ENCODE measurements around the gene LARGE1.
A peak's percentile ranks its signal among the peaks of the same experiment; 100 is the strongest.

Gene LARGE1

DNA sequence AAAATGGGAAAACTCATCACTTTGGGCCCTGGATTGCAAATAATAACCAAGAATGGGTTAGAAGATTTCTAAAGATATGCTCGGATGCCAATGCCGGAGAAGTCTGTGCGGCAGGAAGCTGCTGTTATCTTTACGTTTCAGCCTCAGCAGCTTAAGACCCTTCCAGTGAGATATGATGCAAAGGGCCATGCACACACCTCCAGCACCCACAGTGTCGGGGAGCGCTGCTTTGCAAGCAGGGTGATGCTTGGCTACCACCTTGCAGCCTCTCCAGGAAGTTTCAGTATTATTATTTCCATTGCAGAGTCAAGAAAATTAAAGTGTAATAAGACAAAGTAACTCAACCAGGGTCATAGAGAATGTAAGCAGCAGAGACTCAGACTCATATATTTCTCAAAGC lies 37.3 kb downstream of the LARGE1 start:
- TF ChIP-seq, protein P1, sequence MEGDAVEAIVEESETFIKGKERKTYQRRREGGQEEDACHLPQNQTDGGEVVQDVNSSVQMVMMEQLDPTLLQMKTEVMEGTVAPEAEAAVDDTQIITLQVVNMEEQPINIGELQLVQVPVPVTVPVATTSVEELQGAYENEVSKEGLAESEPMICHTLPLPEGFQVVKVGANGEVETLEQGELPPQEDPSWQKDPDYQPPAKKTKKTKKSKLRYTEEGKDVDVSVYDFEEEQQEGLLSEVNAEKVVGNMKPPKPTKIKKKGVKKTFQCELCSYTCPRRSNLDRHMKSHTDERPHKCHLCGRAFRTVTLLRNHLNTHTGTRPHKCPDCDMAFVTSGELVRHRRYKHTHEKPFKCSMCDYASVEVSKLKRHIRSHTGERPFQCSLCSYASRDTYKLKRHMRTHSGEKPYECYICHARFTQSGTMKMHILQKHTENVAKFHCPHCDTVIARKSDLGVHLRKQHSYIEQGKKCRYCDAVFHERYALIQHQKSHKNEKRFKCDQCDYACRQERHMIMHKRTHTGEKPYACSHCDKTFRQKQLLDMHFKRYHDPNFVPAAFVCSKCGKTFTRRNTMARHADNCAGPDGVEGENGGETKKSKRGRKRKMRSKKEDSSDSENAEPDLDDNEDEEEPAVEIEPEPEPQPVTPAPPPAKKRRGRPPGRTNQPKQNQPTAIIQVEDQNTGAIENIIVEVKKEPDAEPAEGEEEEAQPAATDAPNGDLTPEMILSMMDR (conservative IDR thresholded peaks at IDR 0.05; ENCODE audit: low read length), result no peak
- no peak for DNase-seq (ENCODE audit: low read depth)
- no peak overlapping the region for H3K4me3 ChIP-seq (ENCODE audit: low read length)

DNA sequence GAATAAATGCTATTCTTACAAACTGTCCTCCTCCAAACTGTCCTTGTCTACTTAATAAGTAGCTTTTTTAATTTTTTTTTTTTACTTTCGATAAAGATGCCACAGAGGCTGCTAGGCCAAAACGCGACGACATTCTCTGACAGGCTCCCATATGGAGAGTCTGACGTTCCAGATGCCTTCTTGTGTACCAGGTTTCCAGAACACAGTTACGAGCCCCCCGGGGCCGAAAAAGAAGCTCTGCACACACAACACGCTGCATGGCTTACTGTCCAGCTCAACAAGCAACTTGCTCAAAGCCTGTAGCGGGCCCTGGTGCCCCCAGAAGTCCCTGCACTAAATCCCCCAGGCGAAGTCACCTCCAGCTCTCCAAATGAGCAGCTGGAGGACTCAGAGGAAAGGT lies 39.3 kb downstream of the LARGE1 start:
- DNase-seq (ENCODE audit: low read depth), result no peak
- no peak overlapping the region for H3K4me3 ChIP-seq (ENCODE audit: low read length)
- TF ChIP-seq, protein P1 (conservative IDR thresholded peaks at IDR 0.05; ENCODE audit: low read length), result no peak

DNA sequence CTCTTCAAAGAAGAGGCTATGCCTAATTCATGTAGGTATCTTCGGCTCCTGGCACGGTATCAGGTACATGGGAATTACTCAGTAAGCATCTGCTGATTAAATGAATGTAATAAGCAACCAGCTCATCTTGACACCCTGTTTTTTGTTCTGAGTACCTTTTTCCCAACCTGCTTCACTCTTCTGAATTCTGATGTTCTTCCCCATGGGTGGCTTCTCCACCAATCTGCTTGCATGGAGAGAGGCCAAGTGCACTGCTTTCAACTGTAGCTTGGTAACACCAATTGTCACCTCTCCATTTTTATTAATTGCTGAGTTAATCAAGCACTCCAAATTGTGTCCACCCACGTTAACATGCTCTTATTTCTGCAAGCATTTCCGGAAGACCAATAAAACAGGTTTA lies 40.5 kb downstream of the LARGE1 start:
- H3K4me3 ChIP-seq (ENCODE audit: low read length), result no peak overlapping the region
- TF ChIP-seq, protein P1 (conservative IDR thresholded peaks at IDR 0.05; ENCODE audit: low read length), result no peak
- no peak for DNase-seq (ENCODE audit: low read depth)

DNA sequence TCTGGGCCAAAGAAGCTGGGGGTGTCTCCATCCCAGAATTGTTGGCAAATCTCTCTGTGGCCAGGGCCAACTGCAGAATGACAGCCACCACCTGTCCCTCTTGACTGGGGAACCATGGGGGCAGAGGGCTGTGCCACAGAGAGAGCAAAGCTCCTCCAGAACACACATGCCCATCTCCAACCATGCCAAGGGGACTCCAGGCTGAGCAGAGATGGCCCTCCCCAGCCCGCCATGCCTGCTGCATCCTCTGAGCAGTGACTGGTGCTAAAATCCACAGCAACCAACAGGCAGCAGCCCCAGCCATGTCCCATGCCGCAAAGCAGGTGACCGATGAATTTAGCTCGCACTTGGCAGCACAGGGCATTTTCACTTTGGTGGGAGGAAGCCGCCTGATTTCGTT lies 45.0 kb downstream of the LARGE1 start:
- no peak overlapping the region for H3K4me3 ChIP-seq (ENCODE audit: low read length)
- TF ChIP-seq, protein P1 (conservative IDR thresholded peaks at IDR 0.05; ENCODE audit: low read length), result no peak
- DNase-seq (ENCODE audit: low read depth), result no peak

DNA sequence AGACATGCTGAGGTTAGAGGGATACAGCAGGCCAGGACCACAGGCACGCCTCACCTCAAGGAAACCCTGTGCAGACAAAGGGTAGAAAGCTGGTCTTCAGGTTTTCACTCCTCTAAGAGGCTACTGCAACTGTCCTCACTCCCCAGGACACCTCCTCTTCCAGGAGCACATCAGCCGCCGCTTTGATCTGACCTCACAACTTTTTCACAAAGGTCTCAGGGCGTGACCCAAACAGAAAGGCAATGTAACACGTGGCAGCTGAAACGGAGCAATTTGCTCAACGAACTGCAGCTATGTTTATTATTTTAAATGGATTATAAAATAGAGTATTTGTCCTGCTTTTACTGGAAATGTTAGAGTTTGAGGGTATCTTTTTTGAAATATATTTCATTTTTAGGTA lies 46.1 kb downstream of the LARGE1 start:
- no peak overlapping the region for H3K4me3 ChIP-seq (ENCODE audit: low read length)
- TF ChIP-seq, protein P1 (conservative IDR thresholded peaks at IDR 0.05; ENCODE audit: low read length), result no peak
- no peak for DNase-seq (ENCODE audit: low read depth)

DNA sequence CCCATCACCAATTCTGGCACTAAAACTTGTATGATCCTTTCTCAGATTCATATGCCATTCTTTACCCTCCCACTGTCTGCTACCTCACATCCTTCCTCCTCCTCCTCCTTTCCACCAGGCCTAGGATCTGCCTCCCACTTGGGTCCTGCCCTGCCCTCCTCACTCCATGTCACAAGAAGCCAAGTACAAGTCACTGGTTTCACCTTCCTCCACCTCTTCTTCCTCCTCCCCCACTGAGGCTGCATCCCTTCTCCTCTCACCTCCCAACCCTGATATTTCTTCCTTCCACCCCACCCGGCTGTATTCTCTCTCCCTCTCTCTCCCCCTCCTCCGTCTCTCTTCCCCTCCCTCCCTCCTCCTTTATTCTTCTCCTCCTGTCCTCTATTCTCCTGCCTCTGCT lies 46.6 kb downstream of the LARGE1 start:
- no peak for DNase-seq (ENCODE audit: low read depth)
- no peak overlapping the region for H3K4me3 ChIP-seq (ENCODE audit: low read length)
- TF ChIP-seq, protein P1 (conservative IDR thresholded peaks at IDR 0.05; ENCODE audit: low read length), result no peak

DNA sequence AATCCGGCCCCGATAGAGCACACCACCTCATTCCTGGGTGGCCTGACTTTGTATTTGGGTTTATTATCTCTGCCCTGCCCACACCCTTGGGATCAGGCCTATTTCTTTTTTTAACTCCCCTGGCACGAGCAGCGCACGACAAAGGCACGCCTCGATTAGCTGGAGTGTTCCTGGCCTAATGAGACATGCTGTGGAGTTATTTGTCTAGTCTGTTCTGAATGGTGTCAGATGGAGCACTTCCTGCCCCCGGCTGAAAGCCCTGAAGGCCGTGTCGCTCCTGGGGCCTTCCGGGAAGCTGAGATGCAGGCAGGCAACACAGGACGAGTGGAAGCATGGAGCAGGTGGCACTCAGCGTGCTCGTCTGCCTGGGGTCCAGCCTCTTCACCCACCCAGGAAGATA lies 47.1 kb downstream of the LARGE1 start:
- no peak overlapping the region for H3K4me3 ChIP-seq (ENCODE audit: low read length)
- peak; percentile 34 for DNase-seq (ENCODE audit: low read depth)
- TF ChIP-seq, protein P1 (conservative IDR thresholded peaks at IDR 0.05; ENCODE audit: low read length), result no peak
